Measurements from ENCODE around the gene ZNF628.

DNA sequence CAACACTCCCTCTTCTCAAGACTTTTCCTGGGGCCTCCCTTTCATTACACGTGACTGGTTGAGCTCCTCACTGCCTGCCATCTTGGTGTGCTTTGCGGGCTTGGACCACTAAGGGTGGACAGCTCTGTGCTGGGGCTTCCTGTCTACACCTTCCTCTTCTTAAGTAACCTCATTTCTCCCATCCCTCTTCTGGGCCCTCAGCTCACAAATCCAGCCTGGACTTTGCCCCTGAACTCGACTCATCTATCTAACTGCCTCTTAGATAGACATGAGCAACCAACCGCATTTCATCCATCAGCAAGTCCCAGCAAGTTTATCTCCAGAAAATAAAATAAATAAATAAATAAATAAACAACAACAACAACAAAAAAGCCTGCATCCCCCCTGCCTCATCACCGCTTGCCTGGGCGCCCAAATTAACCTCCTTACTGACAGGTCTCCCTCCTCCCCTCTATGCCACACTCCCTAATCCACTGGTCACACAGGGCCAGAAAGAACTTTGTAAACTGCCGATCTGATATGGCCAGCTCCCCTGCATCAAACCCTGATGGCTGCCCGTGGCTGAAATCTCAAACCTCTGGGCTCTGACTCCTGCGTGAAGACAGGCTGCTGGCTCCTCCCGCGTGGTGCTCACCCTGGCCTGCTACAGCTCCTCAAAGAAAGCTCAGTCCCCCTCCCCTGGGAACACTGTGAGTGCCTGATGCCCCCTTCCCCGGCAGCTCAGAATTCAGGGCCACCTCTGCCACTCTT lies 22.7 kb upstream of the ZNF628 start:
- TF ChIP-seq CTCF (conservative IDR thresholded peaks at IDR 0.05) (no peak), ZFX (IDR thresholded peaks at IDR 0.05) (no peak)
